Measurements from ENCODE around the gene GNAQ. TPM values are rescaled to one million over a fixed set of nuclear protein-coding genes. Genes with fewer than 3 reads are reported as not detected.

GNAQ gene
- total RNA-seq, 1 donor from 2014 or later: 64.9 TPM

GRCh38 chr9:77939149-77939668 is 92.4 kb downstream of the GNAQ start:
- H3K9me3 Mint-ChIP-seq (ENCODE audit: low read depth): no peaks in the 10 kb centered on the region
- no peak for TF ChIP-seq CTCF (IDR thresholded peaks at IDR 0.05; ENCODE audit: unreplicated experiment)
- H3K4me3 Mint-ChIP-seq (ENCODE audit: low read depth): no peak overlapping the region
- no peak for DNase-seq (ENCODE audit: low spot score, unreplicated experiment)
- H3K4me1 Mint-ChIP-seq (ENCODE audit: low read depth): peaks cover 4% of the 10 kb centered on the region
- H3K27ac Mint-ChIP-seq: no peak overlapping the region
- no peaks in the 10 kb centered on the region for H3K27me3 Mint-ChIP-seq
- peaks cover 1% of the 10 kb centered on the region for H3K36me3 Mint-ChIP-seq (ENCODE audit: insufficient read depth)

- H3K27me3 Mint-ChIP-seq: no peaks in the 10 kb centered on the region
- H3K4me1 Mint-ChIP-seq (ENCODE audit: low read depth): peaks cover 3% of the 10 kb centered on the region
These were observed 93.4 kb downstream of the GNAQ start for GRCh38 chr9:77938163-77938562.

GRCh38 chr9:77935974-77936373 is 95.6 kb downstream of the GNAQ start:
- no peaks in the 10 kb centered on the region for H3K27me3 Mint-ChIP-seq
- H3K9me3 Mint-ChIP-seq (ENCODE audit: low read depth): no peaks in the 10 kb centered on the region
- H3K27ac Mint-ChIP-seq: no peak overlapping the region
- H3K4me3 Mint-ChIP-seq (ENCODE audit: low read depth): no peak overlapping the region
- DNase-seq (ENCODE audit: low spot score, unreplicated experiment): no peak
- H3K4me1 Mint-ChIP-seq (ENCODE audit: low read depth): peaks cover 4% of the 10 kb centered on the region
- no peak for TF ChIP-seq CTCF (IDR thresholded peaks at IDR 0.05; ENCODE audit: unreplicated experiment)
- peaks cover 2% of the 10 kb centered on the region for H3K36me3 Mint-ChIP-seq (ENCODE audit: insufficient read depth)

More at GRCh38 chr9:77938163-77938562, 93.4 kb downstream of the GNAQ start:
- peaks cover 1% of the 10 kb centered on the region for H3K36me3 Mint-ChIP-seq (ENCODE audit: insufficient read depth)
- H3K27ac Mint-ChIP-seq: no peak overlapping the region
- TF ChIP-seq CTCF (IDR thresholded peaks at IDR 0.05; ENCODE audit: unreplicated experiment): no peak
- no peak overlapping the region for H3K4me3 Mint-ChIP-seq (ENCODE audit: low read depth)
- DNase-seq (ENCODE audit: low spot score, unreplicated experiment): no peak
- no peaks in the 10 kb centered on the region for H3K9me3 Mint-ChIP-seq (ENCODE audit: low read depth)

GRCh38 chr9:77935211-77935610 is 96.4 kb downstream of the GNAQ start:
- TF ChIP-seq CTCF (IDR thresholded peaks at IDR 0.05; ENCODE audit: unreplicated experiment): no peak
- DNase-seq (ENCODE audit: low spot score, unreplicated experiment): no peak
- peaks cover 2% of the 10 kb centered on the region for H3K36me3 Mint-ChIP-seq (ENCODE audit: insufficient read depth)
- H3K27me3 Mint-ChIP-seq: no peaks in the 10 kb centered on the region
- H3K4me3 Mint-ChIP-seq (ENCODE audit: low read depth): no peak overlapping the region
- no peaks in the 10 kb centered on the region for H3K9me3 Mint-ChIP-seq (ENCODE audit: low read depth)
- H3K27ac Mint-ChIP-seq: no peak overlapping the region
- H3K4me1 Mint-ChIP-seq (ENCODE audit: low read depth): peaks cover 4% of the 10 kb centered on the region

GRCh38 chr9:77933976-77934375 is 97.6 kb downstream of the GNAQ start:
- Mint-ChIP-seq H3K27ac (no peak overlapping the region), H3K27me3 (no peaks in the 10 kb centered on the region), H3K9me3 (ENCODE audit: low read depth) (no peaks in the 10 kb centered on the region), H3K4me1 (ENCODE audit: low read depth) (peaks cover 3% of the 10 kb centered on the region), H3K4me3 (ENCODE audit: low read depth) (no peak overlapping the region), H3K36me3 (ENCODE audit: insufficient read depth) (peaks cover 1% of the 10 kb centered on the region)
- TF ChIP-seq CTCF (IDR thresholded peaks at IDR 0.05; ENCODE audit: unreplicated experiment): no peak
- DNase-seq (ENCODE audit: low spot score, unreplicated experiment): no peak

Measured in progenitor cell of endocrine pancreas (in vitro differentiated cells).